Suppressor macrophage treated with lipopolysaccharide for 4 hours (primary cell): ENCODE data around the gene STUB1.

Experiments
- DNase-seq: peaks from one replicate; pipeline ENCODE4 v3.0.0-alpha.2; 2020

Gene STUB1

GRCh38 chr16:726438-727290 lies 46.5 kb downstream of the STUB1 start, which contains the start of the genes CCDC78 and HAGHL:
CCDC78 (minus strand) TSS chr16:726443; CDS start chr16:726367, 76 bp downstream.
HAGHL (plus strand) TSS chr16:727106; CDS start chr16:727510, 404 bp downstream.
- DNase-seq: peak; percentile 43

- no peak for DNase-seq
These were observed 47.2 kb downstream of the STUB1 start for GRCh38 chr16:727291-727977.

- DNase-seq: peak; percentile 56
These were observed 48.1 kb downstream of the STUB1 start for GRCh38 chr16:728131-728889.

GRCh38 chr16:728890-729744 lies 48.9 kb downstream of the STUB1 start:
- DNase-seq: no peak

- no peak for DNase-seq
These were observed 49.8 kb downstream of the STUB1 start for GRCh38 chr16:729768-730665.

- no peak for DNase-seq
These were observed 50.7 kb downstream of the STUB1 start for GRCh38 chr16:730666-731509.

GRCh38 chr16:732332-732731 lies 52.1 kb downstream of the STUB1 start:
- no peak for DNase-seq
